IMR-90 (cell line): ENCODE data around the gene CTNNA1. TPM values are rescaled to one million over a fixed set of nuclear protein-coding genes. Genes with fewer than 3 reads are reported as not detected.

ENCODE experiments used
- ATAC-seq: fragments of 200-7000 bp; cut with Tn5 transposase; 2 replicates; pipeline ENCODE4 v1.9.1; 2020; ENCODE audit warnings: low read depth, mild to moderate bottlenecking, moderate library complexity
- BruUV-seq: library from RNA; stranded (reverse); fragments of 400-500 nt; replicated peaks from 2 replicates; lab custom pipeline; 2021; lab: Mats Ljungman, UMichigan
- CTCF ChIA-PET: fragments of 300-600 bp; formaldehyde crosslinking; extraction: SDS; loops from one replicate; lab custom pipeline; 2021; ENCODE audit warnings: antibody characterized with exemption; lab: Yijun Ruan, JAX
- POLR2A ChIA-PET: fragments of 300-600 bp; sonication (Branson Sonifier 250); formaldehyde crosslinking; loops from one replicate; lab custom pipeline; 2022; ENCODE audit warnings: antibody characterized with exemption; ENCODE audit not compliant: unreplicated experiment; lab: Charles Lee
- DNase-seq: peaks from one replicate; pipeline ENCODE4 v3.0.0; 2013
- H2AFZ ChIP-seq: replicated peaks from 2 replicates; pipeline ENCODE3; 2013; ENCODE audit warnings: low read length, mild to moderate bottlenecking; ENCODE audit not compliant: poor library complexity
- H2AK5ac ChIP-seq: 2 replicates; pipeline ENCODE4 v1.6.1; 2013; ENCODE audit warnings: low read depth, low read length, inconsistent platforms
- H2AK9ac ChIP-seq: replicated peaks from 2 replicates; pipeline ENCODE3; 2013; ENCODE audit warnings: mild to moderate bottlenecking, low read depth, low read length, moderate library complexity; ENCODE audit not compliant: poor library complexity
- H2BK120ac ChIP-seq: 2 replicates; pipeline ENCODE4 v1.6.1; 2013; ENCODE audit warnings: low read depth, low read length, inconsistent platforms
- H2BK15ac ChIP-seq: 3 replicates; pipeline ENCODE4 v1.6.1; 2013; ENCODE audit warnings: low read depth, low read length, inconsistent platforms
- H2BK20ac ChIP-seq: 2 replicates; pipeline ENCODE4 v1.6.1; 2013; ENCODE audit warnings: low read depth, mild to moderate bottlenecking, inconsistent platforms, low read length, moderate library complexity
- H2BK5ac ChIP-seq: 2 replicates; pipeline ENCODE4 v1.6.1; 2013; ENCODE audit warnings: mild to moderate bottlenecking, low read depth, low read length, inconsistent platforms; ENCODE audit not compliant: poor library complexity, severe bottlenecking
- H3K14ac ChIP-seq: replicated peaks from 2 replicates; pipeline ENCODE4 v1.6.1; 2013; ENCODE audit warnings: low read depth, low read length, inconsistent platforms
- H3K18ac ChIP-seq: 2 replicates; pipeline ENCODE4 v1.6.1; 2013; ENCODE audit warnings: low read depth, low read length, control low read depth
- H3K23ac ChIP-seq: 2 replicates; pipeline ENCODE4 v1.6.1; 2013; ENCODE audit warnings: low read depth, low read length, inconsistent platforms
- H3K27ac ChIP-seq: 2 replicates; pipeline ENCODE4 v1.5.1; 2013; ENCODE audit warnings: mild to moderate bottlenecking, control low read depth, low read length; ENCODE audit not compliant: insufficient read depth
- H3K27me3 ChIP-seq: 2 replicates; pipeline ENCODE4 v1.6.1; 2013; ENCODE audit warnings: low read length; ENCODE audit not compliant: control insufficient read depth, insufficient read depth
- H3K36me3 ChIP-seq: 2 replicates; pipeline ENCODE4 v1.6.1; 2013; ENCODE audit warnings: low read length, mixed read lengths; ENCODE audit not compliant: control insufficient read depth, insufficient read depth
- H3K4ac ChIP-seq: 2 replicates; pipeline ENCODE4 v1.6.1; 2013; ENCODE audit warnings: low read depth, low read length, inconsistent platforms
- H3K4me1 ChIP-seq: 2 replicates; pipeline ENCODE4 v1.6.1; 2013; ENCODE audit warnings: low read length, mixed read lengths; ENCODE audit not compliant: control insufficient read depth, insufficient read depth
- H3K4me2 ChIP-seq: 2 replicates; pipeline ENCODE4 v1.6.1; 2013; ENCODE audit warnings: low read depth, mild to moderate bottlenecking, control low read depth, low read length, moderate library complexity
- H3K4me3 ChIP-seq: 2 replicates; pipeline ENCODE4 v1.5.1; 2013; ENCODE audit warnings: low read depth, mild to moderate bottlenecking, control low read depth, low read length, moderate library complexity; ENCODE audit not compliant: insufficient read depth
- H3K56ac ChIP-seq: 2 replicates; pipeline ENCODE4 v1.6.1; 2013; ENCODE audit warnings: low read length, inconsistent platforms; ENCODE audit not compliant: insufficient read depth; ENCODE audit errors: extremely low read depth
- H3K79me1 ChIP-seq, 2 experiments: 2 replicates each; pipeline ENCODE4 v1.6.1; 2013; ENCODE audit warnings: low read length in 2 of 2, inconsistent platforms in 1 of 2, low read depth in 1 of 2
- H3K9ac ChIP-seq: 2 replicates; pipeline ENCODE4 v1.6.1; 2013; ENCODE audit warnings: low read depth, low read length, control low read depth
- H3K9me1 ChIP-seq: 2 replicates; pipeline ENCODE4 v1.6.1; 2013; ENCODE audit warnings: low read length, inconsistent platforms; ENCODE audit not compliant: insufficient read depth
- H3K9me3 ChIP-seq: 2 replicates; pipeline ENCODE4 v1.6.1; 2013; ENCODE audit warnings: low read length; ENCODE audit not compliant: control insufficient read depth, insufficient read depth
- H4K20me1 ChIP-seq: 2 replicates; pipeline ENCODE4 v1.6.1; 2013; ENCODE audit warnings: low read length, inconsistent platforms; ENCODE audit not compliant: insufficient read depth
- H4K5ac ChIP-seq: 2 replicates; pipeline ENCODE4 v1.6.1; 2013; ENCODE audit warnings: mild to moderate bottlenecking, low read depth, low read length, control low read depth
- H4K8ac ChIP-seq, 2 experiments: 2 replicates each; pipeline ENCODE4 v1.6.1; 2013; ENCODE audit warnings: low read depth in 2 of 2, low read length in 2 of 2, control low read depth in 1 of 2, inconsistent platforms in 1 of 2
- H4K91ac ChIP-seq: 2 replicates; pipeline ENCODE4 v1.6.1; 2013; ENCODE audit warnings: low read depth, low read length, inconsistent platforms; ENCODE audit not compliant: insufficient read depth
- MAZ ChIP-seq: IDR thresholded peaks from 2 replicates; pipeline ENCODE4 v1.6.1; 2012; ENCODE audit warnings: low read depth, mild to moderate bottlenecking, low read length, improper control_type of control experiment, moderate library complexity, borderline replicate concordance
- RAD21 ChIP-seq: IDR thresholded peaks from 2 replicates; pipeline ENCODE4 v1.6.1; 2012; ENCODE audit warnings: low read length, improper control_type of control experiment
- WGBS, 2 experiments: methylation state at CpG; one replicate each; pipeline versions ENCODE4 v1.1.5 to v1.1.7; 2013; ENCODE audit warnings: missing lambda C conversion rate in 2 of 2; ENCODE audit not compliant: insufficient read length in 1 of 2; ENCODE audit errors: extremely low coverage in 2 of 2; 5-methylcytosine and 5-hydroxymethylcytosine counted together
- dilution Hi-C: fragments of 300-500 bp; cut with HindIII; formaldehyde crosslinking; loops from one replicate; pipeline ENCODE4 v1.14.3; 2018; ENCODE audit warnings: low sequenced_read_pairs; ENCODE audit not compliant: unreplicated experiment
- in situ Hi-C: fragments of 300-500 bp; cut with MboI; formaldehyde crosslinking; loops from 3 replicates; pipeline ENCODE4 v1.14.3; 2019; ENCODE audit warnings: low sequenced_read_pairs, inconsistent platforms, mixed read lengths
- intact Hi-C: fragments of 100-400 bp; cut with micrococcal nuclease; formaldehyde crosslinking; loops from 2 replicates; pipeline ENCODE4 v1.10.0; 2022
- polyA plus RNA-seq, 3 experiments: library from polyadenylated mRNA; depleted of rRNA; stranded (reverse); fragments of >200 nt; gene quantifications; 2 replicates each; pipeline ENCODE4 v1.2.3, GENCODE V29; 2012; ENCODE audit warnings: low replicate concordance in 1 of 3
- total RNA-seq: library from RNA; depleted of rRNA; stranded (reverse); fragments of >200 nt; gene quantifications from 2 replicates; pipeline ENCODE4 v1.2.3, GENCODE V29; 2012
- TF ChIP-seq, protein P1 (sequence below): fragments of 150-350 bp; IDR thresholded peaks from 2 replicates; pipeline ENCODE4 v1.6.1; 2016; ENCODE audit warnings: low read depth, mild to moderate bottlenecking, low read length, moderate library complexity, borderline replicate concordance
- TF ChIP-seq, protein P2 (sequence below): fragments of 150-350 bp; IDR thresholded peaks from 2 replicates; pipeline ENCODE4 v1.6.1; 2017; ENCODE audit warnings: mild to moderate bottlenecking, antibody characterized with exemption, low read length, low read depth

CTNNA1 gene
- total and polyA plus RNA-seq, 2 of the 4 experiments (the other 2 are of a cell fraction): 220 to 471 TPM

DNA sequence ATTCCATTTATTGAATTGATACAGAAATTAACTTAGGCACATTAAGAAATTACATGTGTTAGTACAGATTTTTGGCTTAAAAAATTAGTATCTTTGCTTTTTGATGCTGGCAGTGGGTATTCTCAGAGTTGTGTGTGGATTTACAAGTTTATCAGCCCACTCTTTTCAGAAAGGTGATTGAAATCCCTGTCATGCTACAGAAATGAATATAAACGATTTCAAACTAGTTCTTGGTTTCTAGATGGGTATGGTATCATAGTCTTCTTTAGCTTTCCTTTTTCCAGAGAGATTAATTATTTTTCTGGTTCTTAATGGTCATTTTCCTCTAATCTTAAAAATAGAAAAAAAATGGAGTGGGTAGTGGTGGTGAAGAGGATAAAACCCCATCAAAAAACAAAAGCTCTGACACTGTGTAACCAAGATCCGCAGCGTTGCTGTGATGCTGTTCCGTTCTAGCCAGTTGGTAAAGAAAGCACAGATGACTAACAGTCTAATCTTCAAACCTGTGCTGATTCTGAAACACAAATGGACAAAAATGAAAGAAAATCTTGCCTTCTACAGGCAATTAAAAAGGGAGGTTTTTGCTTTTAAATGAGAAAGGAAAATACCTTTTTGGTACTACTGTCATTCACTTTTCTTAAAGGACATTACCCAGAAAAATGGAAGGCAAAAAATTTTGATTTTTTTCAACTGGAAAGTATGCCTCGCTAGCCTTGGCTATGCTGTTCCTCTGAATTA, 116.7 kb downstream of the CTNNA1 start:
- Histone ChIP-seq H2BK15ac (no peak overlapping the region), H3K9me3 (no peaks in the 10 kb centered on the region), H2BK20ac (no peak overlapping the region), H3K9ac (no peak overlapping the region), H3K18ac (0 out of 2 replicates have a peak overlapping the region, but pooled peaks have one; percentile 66), H3K4me2 (peak overlapping the region; percentile 42; the same call in 1 of the 2 replicates), H3K79me1 (peaks cover 38 to 68% of the 10 kb centered on the region in 2 experiments), H3K9me1 (peaks cover 26% of the 10 kb centered on the region), H3K4ac (no peak overlapping the region), H2AK5ac (no peak overlapping the region), H3K23ac (0 out of 2 replicates have a peak overlapping the region, but pooled peaks have one; percentile 13), H4K91ac (no peak overlapping the region), H2BK5ac (no peak overlapping the region), H2AFZ (no peak overlapping the region), H3K4me3 (no peak overlapping the region), H4K20me1 (peaks cover 71% of the 10 kb centered on the region), H3K27me3 (no peaks in the 10 kb centered on the region), H3K56ac (no peak overlapping the region), H3K14ac (0 out of 2 replicates have a peak overlapping the region, but pooled peaks have one; percentile 36), H3K27ac (no peak overlapping the region), H4K5ac (no peak overlapping the region), H2AK9ac (no peak overlapping the region), H2BK120ac (no peak overlapping the region), H3K36me3 (peaks cover 7% of the 10 kb centered on the region; the same call in 1 of the 2 replicates), H4K8ac (no peak overlapping the region), H3K4me1 (peaks cover 22% of the 10 kb centered on the region)
- TF ChIP-seq RAD21 (no peak), MAZ (no peak)
- TF ChIP-seq, protein P1, sequence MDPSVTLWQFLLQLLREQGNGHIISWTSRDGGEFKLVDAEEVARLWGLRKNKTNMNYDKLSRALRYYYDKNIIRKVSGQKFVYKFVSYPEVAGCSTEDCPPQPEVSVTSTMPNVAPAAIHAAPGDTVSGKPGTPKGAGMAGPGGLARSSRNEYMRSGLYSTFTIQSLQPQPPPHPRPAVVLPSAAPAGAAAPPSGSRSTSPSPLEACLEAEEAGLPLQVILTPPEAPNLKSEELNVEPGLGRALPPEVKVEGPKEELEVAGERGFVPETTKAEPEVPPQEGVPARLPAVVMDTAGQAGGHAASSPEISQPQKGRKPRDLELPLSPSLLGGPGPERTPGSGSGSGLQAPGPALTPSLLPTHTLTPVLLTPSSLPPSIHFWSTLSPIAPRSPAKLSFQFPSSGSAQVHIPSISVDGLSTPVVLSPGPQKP: no peak
- TF ChIP-seq, protein P2, sequence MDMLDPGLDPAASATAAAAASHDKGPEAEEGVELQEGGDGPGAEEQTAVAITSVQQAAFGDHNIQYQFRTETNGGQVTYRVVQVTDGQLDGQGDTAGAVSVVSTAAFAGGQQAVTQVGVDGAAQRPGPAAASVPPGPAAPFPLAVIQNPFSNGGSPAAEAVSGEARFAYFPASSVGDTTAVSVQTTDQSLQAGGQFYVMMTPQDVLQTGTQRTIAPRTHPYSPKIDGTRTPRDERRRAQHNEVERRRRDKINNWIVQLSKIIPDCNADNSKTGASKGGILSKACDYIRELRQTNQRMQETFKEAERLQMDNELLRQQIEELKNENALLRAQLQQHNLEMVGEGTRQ: no peak
- DNase-seq: peak; percentile 51
- POLR2A ChIA-PET: no interaction called here
- no CpG with 5 or more reads among the region's 5 CpGs for WGBS, 2 experiments
- intact Hi-C loops: no loop called here
- dilution Hi-C loops: no loop called here
- in situ Hi-C loops: no loop called here
- no TSS peak for BruUV-seq
- peak; percentile 52 for ATAC-seq
- CTCF ChIA-PET: interaction anchor here (0.6 to 1.3 kb wide), 2 partner anchors 11 to 296 kb away, joined by 3 to 4 read pairs; no protein-coding TSS in a partner anchor
